Measurements from ENCODE around the gene SLC44A3.

DNA sequence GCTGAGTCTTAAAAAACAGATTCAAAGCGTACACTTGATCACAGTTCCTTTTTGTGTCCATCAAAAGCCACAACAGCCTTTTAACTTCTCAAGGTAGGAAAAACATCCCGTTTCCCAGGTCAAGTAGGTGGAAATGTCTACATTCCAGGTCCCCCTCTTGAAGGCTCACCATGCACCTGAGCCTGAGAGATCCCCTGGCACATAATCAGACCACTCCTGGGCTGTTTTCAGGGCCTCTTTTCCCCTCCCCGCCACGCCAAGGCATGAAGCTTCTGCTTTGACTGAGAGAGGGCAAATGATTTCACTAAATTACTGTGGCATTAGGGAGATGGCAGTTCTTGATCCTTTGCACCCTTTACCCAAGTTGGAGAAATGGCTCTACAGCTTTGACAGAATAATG, 85.0 kb downstream of the SLC44A3 start:
- TF ChIP-seq, protein P1, sequence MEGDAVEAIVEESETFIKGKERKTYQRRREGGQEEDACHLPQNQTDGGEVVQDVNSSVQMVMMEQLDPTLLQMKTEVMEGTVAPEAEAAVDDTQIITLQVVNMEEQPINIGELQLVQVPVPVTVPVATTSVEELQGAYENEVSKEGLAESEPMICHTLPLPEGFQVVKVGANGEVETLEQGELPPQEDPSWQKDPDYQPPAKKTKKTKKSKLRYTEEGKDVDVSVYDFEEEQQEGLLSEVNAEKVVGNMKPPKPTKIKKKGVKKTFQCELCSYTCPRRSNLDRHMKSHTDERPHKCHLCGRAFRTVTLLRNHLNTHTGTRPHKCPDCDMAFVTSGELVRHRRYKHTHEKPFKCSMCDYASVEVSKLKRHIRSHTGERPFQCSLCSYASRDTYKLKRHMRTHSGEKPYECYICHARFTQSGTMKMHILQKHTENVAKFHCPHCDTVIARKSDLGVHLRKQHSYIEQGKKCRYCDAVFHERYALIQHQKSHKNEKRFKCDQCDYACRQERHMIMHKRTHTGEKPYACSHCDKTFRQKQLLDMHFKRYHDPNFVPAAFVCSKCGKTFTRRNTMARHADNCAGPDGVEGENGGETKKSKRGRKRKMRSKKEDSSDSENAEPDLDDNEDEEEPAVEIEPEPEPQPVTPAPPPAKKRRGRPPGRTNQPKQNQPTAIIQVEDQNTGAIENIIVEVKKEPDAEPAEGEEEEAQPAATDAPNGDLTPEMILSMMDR (IDR thresholded peaks at IDR 0.05) = no peak
- TF ChIP-seq POLR2A (IDR thresholded peaks at IDR 0.05) = no peak

Measured in ovary (tissue), 3 donors.